ENCODE results near the gene SSTR4.

Gene SSTR4

GRCh38 chr20:23007462-23007861 is 27.6 kb upstream of the SSTR4 start:
- DNase-seq, result no peak
- Histone ChIP-seq H4K91ac (ENCODE audit: low read depth, low read length) (no peak overlapping the region), H3K4ac (ENCODE audit: low read depth, low read length) (no peak overlapping the region), H3K9me3 (ENCODE audit: insufficient read depth, low read depth, low read length) (no peaks in the 10 kb centered on the region), H3K79me1 (ENCODE audit: low read length) (no peaks in the 10 kb centered on the region), H2AK5ac (ENCODE audit: low read length) (no peak overlapping the region), H3K18ac (ENCODE audit: low read length) (no peak overlapping the region), H3K36me3 (ENCODE audit: control insufficient read depth in 1 of 2, insufficient read depth in 2 of 2, low read length in 2 of 2) (no peaks in the 10 kb centered on the region), H2AFZ (ENCODE audit: insufficient read depth, low read length, poor library complexity) (no peak overlapping the region), H3K27me3 (ENCODE audit: insufficient read depth, low read length) (no peaks in the 10 kb centered on the region), H3K14ac (ENCODE audit: low read length) (no peak overlapping the region), H2BK120ac (ENCODE audit: insufficient read depth, low read length, poor library complexity) (no peak overlapping the region), H3K4me1 (ENCODE audit: control insufficient read depth in 1 of 2, insufficient read depth in 2 of 2, low read length in 2 of 2) (no peaks in the 10 kb centered on the region), H2BK12ac (ENCODE audit: low read length) (no peak overlapping the region), H4K12ac (ENCODE audit: low read depth, low read length) (no peak overlapping the region), H3K79me2 (ENCODE audit: control insufficient read depth, insufficient read depth, low read length, poor library complexity) (no peaks in the 10 kb centered on the region), H2BK5ac (ENCODE audit: low read depth, low read length, poor library complexity) (no peak overlapping the region), H3K27ac (ENCODE audit: low read depth, low read length) (no peak overlapping the region), H3K9ac (ENCODE audit: low read length) (no peak overlapping the region), H4K8ac (ENCODE audit: low read depth, low read length) (no peak overlapping the region), H3K23ac (ENCODE audit: low read length) (no peak overlapping the region), H3K4me2 (ENCODE audit: low read length) (no peak overlapping the region), H3K4me3 (ENCODE audit: low read depth, low read length) (no peak overlapping the region)
- WGBS (ENCODE audit: extremely low coverage, insufficient coverage, insufficient read length), result no CpG with 5 or more reads among the region's 3 CpGs

DNA sequence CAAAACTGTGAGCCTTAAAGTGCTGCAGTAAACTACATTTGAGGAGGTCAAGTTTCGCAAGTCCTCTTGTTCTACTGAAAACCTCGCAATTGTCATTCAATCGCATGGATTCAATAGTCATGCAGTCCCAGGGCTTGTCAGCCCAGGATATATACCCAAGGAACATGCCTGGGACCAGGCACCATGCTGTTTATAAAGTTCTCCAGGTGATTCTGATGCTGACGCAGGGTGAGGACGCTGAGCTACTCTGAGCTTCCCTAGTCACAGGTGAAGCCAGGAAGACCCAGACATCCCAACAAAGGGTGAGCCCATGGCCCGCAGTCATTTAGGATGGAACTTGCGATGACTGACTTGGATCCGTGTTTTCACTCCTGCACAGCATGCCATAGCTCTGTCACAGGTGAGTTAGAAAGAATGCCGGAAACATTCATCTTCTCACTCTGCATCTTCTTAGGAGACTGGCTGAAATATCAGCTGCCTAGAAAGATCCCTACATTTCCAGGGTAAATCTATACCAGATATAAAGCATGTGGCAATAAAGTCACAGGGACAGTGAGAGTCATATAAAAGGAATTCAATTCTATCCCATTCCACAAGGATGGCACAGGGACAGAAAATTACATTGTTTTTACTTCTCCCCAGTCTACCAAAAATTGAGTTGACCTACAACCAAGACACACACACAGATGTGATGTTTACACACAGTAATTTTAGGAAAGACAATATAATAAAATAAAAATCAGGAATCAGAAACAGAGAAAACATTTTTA is 27.0 kb upstream of the SSTR4 start:
- no peak overlapping the region for H4K91ac ChIP-seq (ENCODE audit: low read depth, low read length)
- no peak overlapping the region for H3K14ac ChIP-seq (ENCODE audit: low read length)
- no peaks in the 10 kb centered on the region for H3K27me3 ChIP-seq (ENCODE audit: insufficient read depth, low read length)
- no peak overlapping the region for H3K9ac ChIP-seq (ENCODE audit: low read length)
- H3K79me1 ChIP-seq (ENCODE audit: low read length), result no peaks in the 10 kb centered on the region
- H3K23ac ChIP-seq (ENCODE audit: low read length), result no peak overlapping the region
- no peak overlapping the region for H3K18ac ChIP-seq (ENCODE audit: low read length)
- H2BK5ac ChIP-seq (ENCODE audit: low read depth, low read length, poor library complexity), result no peak overlapping the region
- H2BK12ac ChIP-seq (ENCODE audit: low read length), result no peak overlapping the region
- H4K8ac ChIP-seq (ENCODE audit: low read depth, low read length), result no peak overlapping the region
- H3K4me3 ChIP-seq (ENCODE audit: low read depth, low read length), result no peak overlapping the region
- no peak overlapping the region for H3K27ac ChIP-seq (ENCODE audit: low read depth, low read length)
- no peak overlapping the region for H2AK5ac ChIP-seq (ENCODE audit: low read length)
- no CpG with 5 or more reads among the region's 9 CpGs for WGBS (ENCODE audit: extremely low coverage, insufficient coverage, insufficient read length)
- peak; percentile 47 to 49 for DNase-seq
- H3K4me2 ChIP-seq (ENCODE audit: low read length), result no peak overlapping the region
- H3K36me3 ChIP-seq (ENCODE audit: control insufficient read depth in 1 of 2, insufficient read depth in 2 of 2, low read length in 2 of 2), result no peaks in the 10 kb centered on the region
- H2BK120ac ChIP-seq (ENCODE audit: insufficient read depth, low read length, poor library complexity), result no peak overlapping the region
- no peaks in the 10 kb centered on the region for H3K79me2 ChIP-seq (ENCODE audit: control insufficient read depth, insufficient read depth, low read length, poor library complexity)
- H3K9me3 ChIP-seq (ENCODE audit: insufficient read depth, low read depth, low read length), result no peaks in the 10 kb centered on the region
- no peak overlapping the region for H3K4ac ChIP-seq (ENCODE audit: low read depth, low read length)
- H3K4me1 ChIP-seq (ENCODE audit: control insufficient read depth in 1 of 2, insufficient read depth in 2 of 2, low read length in 2 of 2), result no peaks in the 10 kb centered on the region
- no peak overlapping the region for H4K12ac ChIP-seq (ENCODE audit: low read depth, low read length)
- no peak overlapping the region for H2AFZ ChIP-seq (ENCODE audit: insufficient read depth, low read length, poor library complexity)

- H3K4me2 ChIP-seq (ENCODE audit: low read length), result no peak overlapping the region
- no peaks in the 10 kb centered on the region for H3K79me2 ChIP-seq (ENCODE audit: control insufficient read depth, insufficient read depth, low read length, poor library complexity)
- H3K18ac ChIP-seq (ENCODE audit: low read length), result no peak overlapping the region
- H3K27ac ChIP-seq (ENCODE audit: low read depth, low read length), result no peak overlapping the region
- no peak overlapping the region for H3K4me3 ChIP-seq (ENCODE audit: low read depth, low read length)
- H3K9me3 ChIP-seq (ENCODE audit: insufficient read depth, low read depth, low read length), result no peaks in the 10 kb centered on the region
- H3K9ac ChIP-seq (ENCODE audit: low read length), result no peak overlapping the region
- no peak overlapping the region for H4K8ac ChIP-seq (ENCODE audit: low read depth, low read length)
- H2AFZ ChIP-seq (ENCODE audit: insufficient read depth, low read length, poor library complexity), result no peak overlapping the region
- H3K79me1 ChIP-seq (ENCODE audit: low read length), result no peaks in the 10 kb centered on the region
- H3K27me3 ChIP-seq (ENCODE audit: insufficient read depth, low read length), result no peaks in the 10 kb centered on the region
- no peak overlapping the region for H4K91ac ChIP-seq (ENCODE audit: low read depth, low read length)
- H3K36me3 ChIP-seq (ENCODE audit: control insufficient read depth in 1 of 2, insufficient read depth in 2 of 2, low read length in 2 of 2), result no peaks in the 10 kb centered on the region
- no peak overlapping the region for H2BK5ac ChIP-seq (ENCODE audit: low read depth, low read length, poor library complexity)
- H2BK12ac ChIP-seq (ENCODE audit: low read length), result no peak overlapping the region
- H4K12ac ChIP-seq (ENCODE audit: low read depth, low read length), result no peak overlapping the region
- H3K23ac ChIP-seq (ENCODE audit: low read length), result no peak overlapping the region
- no CpG with 5 or more reads among the region's 2 CpGs for WGBS (ENCODE audit: extremely low coverage, insufficient coverage, insufficient read length)
- no peak overlapping the region for H3K4ac ChIP-seq (ENCODE audit: low read depth, low read length)
- no peak overlapping the region for H2BK120ac ChIP-seq (ENCODE audit: insufficient read depth, low read length, poor library complexity)
- H2AK5ac ChIP-seq (ENCODE audit: low read length), result no peak overlapping the region
- no peaks in the 10 kb centered on the region for H3K4me1 ChIP-seq (ENCODE audit: control insufficient read depth in 1 of 2, insufficient read depth in 2 of 2, low read length in 2 of 2)
- H3K14ac ChIP-seq (ENCODE audit: low read length), result no peak overlapping the region
- DNase-seq, result no peak
These were observed 26.4 kb upstream of the SSTR4 start for GRCh38 chr20:23008667-23009066.

DNA sequence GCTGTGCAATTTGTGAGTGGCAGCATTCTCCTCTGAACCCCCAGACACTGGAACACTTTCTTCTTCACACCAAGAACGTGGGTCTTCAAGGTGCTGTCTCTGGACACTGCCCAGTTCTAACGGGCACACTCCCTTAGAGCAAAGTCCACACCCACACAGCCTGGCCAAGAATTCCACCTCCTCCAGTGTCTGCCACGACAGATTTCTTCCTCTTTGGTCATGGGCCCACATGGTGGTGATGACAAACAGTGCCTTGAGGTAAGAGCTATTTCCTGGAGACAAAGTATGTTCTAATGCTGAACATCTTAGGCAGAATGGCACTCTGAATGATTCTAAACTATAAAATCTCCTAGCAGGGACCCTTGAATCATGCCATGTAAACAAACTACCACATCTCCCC is 25.5 kb upstream of the SSTR4 start:
- H2AFZ ChIP-seq (ENCODE audit: insufficient read depth, low read length, poor library complexity), result no peak overlapping the region
- H3K4me3 ChIP-seq (ENCODE audit: low read depth, low read length), result no peak overlapping the region
- H3K79me2 ChIP-seq (ENCODE audit: control insufficient read depth, insufficient read depth, low read length, poor library complexity), result no peaks in the 10 kb centered on the region
- no peaks in the 10 kb centered on the region for H3K36me3 ChIP-seq (ENCODE audit: control insufficient read depth in 1 of 2, insufficient read depth in 2 of 2, low read length in 2 of 2)
- DNase-seq, result peak; percentile 34 to 52
- no peaks in the 10 kb centered on the region for H3K27me3 ChIP-seq (ENCODE audit: insufficient read depth, low read length)
- H2BK12ac ChIP-seq (ENCODE audit: low read length), result no peak overlapping the region
- no peak overlapping the region for H3K18ac ChIP-seq (ENCODE audit: low read length)
- H3K14ac ChIP-seq (ENCODE audit: low read length), result no peak overlapping the region
- H2BK5ac ChIP-seq (ENCODE audit: low read depth, low read length, poor library complexity), result no peak overlapping the region
- WGBS (ENCODE audit: extremely low coverage, insufficient coverage, insufficient read length), result no CpG with 5 or more reads among the region's 3 CpGs
- no peak overlapping the region for H3K4me2 ChIP-seq (ENCODE audit: low read length)
- H3K4ac ChIP-seq (ENCODE audit: low read depth, low read length), result no peak overlapping the region
- no peak overlapping the region for H3K9ac ChIP-seq (ENCODE audit: low read length)
- H4K91ac ChIP-seq (ENCODE audit: low read depth, low read length), result no peak overlapping the region
- H3K4me1 ChIP-seq (ENCODE audit: control insufficient read depth in 1 of 2, insufficient read depth in 2 of 2, low read length in 2 of 2), result no peaks in the 10 kb centered on the region
- H3K23ac ChIP-seq (ENCODE audit: low read length), result no peak overlapping the region
- no peaks in the 10 kb centered on the region for H3K9me3 ChIP-seq (ENCODE audit: insufficient read depth, low read depth, low read length)
- no peak overlapping the region for H4K8ac ChIP-seq (ENCODE audit: low read depth, low read length)
- H2AK5ac ChIP-seq (ENCODE audit: low read length), result no peak overlapping the region
- no peaks in the 10 kb centered on the region for H3K79me1 ChIP-seq (ENCODE audit: low read length)
- H2BK120ac ChIP-seq (ENCODE audit: insufficient read depth, low read length, poor library complexity), result no peak overlapping the region
- no peak overlapping the region for H4K12ac ChIP-seq (ENCODE audit: low read depth, low read length)
- H3K27ac ChIP-seq (ENCODE audit: low read depth, low read length), result no peak overlapping the region

Measured in trophoblast cell (in vitro differentiated cells and primary cell).